Gastroesophageal sphincter (tissue), 3 donors: ENCODE measurements around the gene C1QTNF9B.

Experiments
- CTCF ChIP-seq, 4 experiments: fragments of 200-600 bp in 2 of 4; fragments of 450-650 bp in 2 of 4; sonication (generic) in 1 of 4; IDR thresholded peaks; one replicate each; pipeline ENCODE4 v1.5.1; 2017 to 2019; ENCODE audit warnings: antibody characterized with exemption in 4 of 4, mild to moderate bottlenecking in 2 of 4, moderate library complexity in 2 of 4
- POLR2AphosphoS5 ChIP-seq: sonication (generic); formaldehyde crosslinking; IDR thresholded peaks from one replicate; pipeline ENCODE4 v1.6.1; 2017; ENCODE audit warnings: antibody characterized with exemption

GRCh38 chr13:23922005-23922932 is 25.0 kb upstream of the C1QTNF9B start:
- TF ChIP-seq CTCF (IDR thresholded peaks at IDR 0.05) = no peak
- no peak for TF ChIP-seq POLR2AphosphoS5
